ENCODE measurements around the gene CCL22. TPM values are rescaled to one million over a fixed set of nuclear protein-coding genes. Genes with fewer than 3 reads are reported as not detected.

CCL22 gene
- total RNA-seq, 1 experiment from 2014 or later = 0.66 TPM

DNA sequence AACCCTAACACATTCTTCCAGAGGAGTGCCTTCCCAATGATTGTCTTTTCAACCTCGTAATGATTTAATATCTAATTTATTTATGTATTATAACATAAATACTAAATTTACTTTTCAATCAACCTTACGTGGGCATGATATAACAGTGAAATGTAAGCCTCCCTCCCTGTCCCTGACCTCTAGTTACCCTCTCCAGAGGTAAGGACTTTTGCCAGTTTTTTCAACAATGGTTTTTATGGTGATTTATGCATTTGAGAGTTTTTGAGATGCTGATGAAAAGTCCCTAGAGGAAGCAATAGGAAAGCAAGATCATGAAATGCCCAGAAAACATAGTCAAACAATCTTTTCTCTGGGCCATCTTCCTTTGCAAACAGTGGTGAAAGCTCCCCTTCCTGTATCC is 38.9 kb upstream of the CCL22 start:
- no peak overlapping the region for H3K27ac ChIP-seq (ENCODE audit: low read depth, low read length)
- DNase-seq (ENCODE audit: low read depth, low spot score) = no peak
- TF ChIP-seq TCF7L2 (IDR thresholded peaks at IDR 0.05; ENCODE audit: borderline replicate concordance, extremely low read depth, insufficient read depth, insufficient read length) (no peak), ZFX (IDR thresholded peaks at IDR 0.05) (no peak)
- H3K9ac ChIP-seq (ENCODE audit: low read length) = no peak overlapping the region
- no peaks in the 10 kb centered on the region for H3K79me2 ChIP-seq (ENCODE audit: insufficient read depth, low read length)
- ChIA-PET POLR2A (no interaction called here), CTCF (no interaction called here), RAD21 (ENCODE audit: low non-redundant PET in 1 of 2, low total read pairs in 2 of 2, uncharacterized antibody in 2 of 2, unreplicated experiment in 2 of 2) (no interaction called here)
- no peaks in the 10 kb centered on the region for H3K9me2 ChIP-seq (ENCODE audit: insufficient read depth)
- BruUV-seq (replicated peaks) = no TSS peak
- peaks cover 5 to 14% of the 10 kb centered on the region in 2 experiments; a peak in 3 of 4 replicates for H3K4me1 ChIP-seq (ENCODE audit: control insufficient read depth in 1 of 2, insufficient read depth in 2 of 2, low read length in 2 of 2)
- no peak overlapping the region for H3K4me3 ChIP-seq (replicated peaks in 1 of 2; ENCODE audit: low read depth in 1 of 2, low read length in 2 of 2)
- H3K36me3 ChIP-seq (ENCODE audit: control insufficient read depth in 1 of 2, insufficient read depth in 2 of 2, low read length in 2 of 2) = no peaks in the 10 kb centered on the region
- no peaks in the 10 kb centered on the region for H3K9me3 ChIP-seq (ENCODE audit: control insufficient read depth in 1 of 2, insufficient read depth in 1 of 2, low read depth in 1 of 2, low read length in 2 of 2)
- intact Hi-C loops (cut with micrococcal nuclease) = no loop called here
- H2AFZ ChIP-seq (ENCODE audit: low read depth, low read length, poor library complexity, severe bottlenecking) = no peak overlapping the region
- H3K4me2 ChIP-seq (ENCODE audit: low read length) = no peak overlapping the region
- ATAC-seq = no peak
- H4K20me1 ChIP-seq (ENCODE audit: insufficient read depth) = no peaks in the 10 kb centered on the region
- H3K27me3 ChIP-seq (ENCODE audit: insufficient read depth, low read length) = no peaks in the 10 kb centered on the region

- no peak overlapping the region for H3K4me2 ChIP-seq (ENCODE audit: low read length)
- H3K9me2 ChIP-seq (ENCODE audit: insufficient read depth) = no peaks in the 10 kb centered on the region
- intact Hi-C loops (cut with micrococcal nuclease) = no loop called here
- ChIA-PET POLR2A (interaction anchor here (1.0 kb wide), 1 partner anchor 8 kb away, joined by 3 read pairs; no protein-coding TSS in a partner anchor), RAD21 (ENCODE audit: low non-redundant PET in 1 of 2, low total read pairs in 2 of 2, uncharacterized antibody in 2 of 2, unreplicated experiment in 2 of 2) (no interaction called here), CTCF (no interaction called here)
- peak overlapping the region; percentile 1 for H2AFZ ChIP-seq (ENCODE audit: low read depth, low read length, poor library complexity, severe bottlenecking)
- DNase-seq (ENCODE audit: low read depth, low spot score) = no peak
- no peaks in the 10 kb centered on the region for H4K20me1 ChIP-seq (ENCODE audit: insufficient read depth)
- no TSS peak for BruUV-seq (replicated peaks)
- H3K79me2 ChIP-seq (ENCODE audit: insufficient read depth, low read length) = no peaks in the 10 kb centered on the region
- H3K9ac ChIP-seq (ENCODE audit: low read length) = no peak overlapping the region
- ATAC-seq = no peak
- TF ChIP-seq SRF (IDR thresholded peaks at IDR 0.05; ENCODE audit: low read depth) (0 out of 2 replicates have a peak, but pooled peaks have one; percentile 19), CBX3 (IDR thresholded peaks at IDR 0.05; ENCODE audit: low read depth) (no peak)
- H3K36me3 ChIP-seq (ENCODE audit: control insufficient read depth in 1 of 2, insufficient read depth in 2 of 2, low read length in 2 of 2) = no peaks in the 10 kb centered on the region
- H3K4me3 ChIP-seq (replicated peaks in 1 of 2; ENCODE audit: low read depth in 1 of 2, low read length in 2 of 2) = no peak overlapping the region
- H3K27ac ChIP-seq (ENCODE audit: low read depth, low read length) = no peak overlapping the region
- no peaks in the 10 kb centered on the region for H3K27me3 ChIP-seq (ENCODE audit: insufficient read depth, low read length)
- H3K4me1 ChIP-seq (ENCODE audit: control insufficient read depth in 1 of 2, insufficient read depth in 2 of 2, low read length in 2 of 2) = no peaks in the 10 kb centered on the region
- H3K9me3 ChIP-seq (ENCODE audit: control insufficient read depth in 1 of 2, insufficient read depth in 1 of 2, low read depth in 1 of 2, low read length in 2 of 2) = no peaks in the 10 kb centered on the region
Measured at GRCh38 chr16:57324749-57325148, 33.8 kb upstream of the CCL22 start.
